DND-41 (cell line): Measurements from ENCODE around the gene ZNF619.

Experiments
- ATAC-seq: fragments of 200-7000 bp; cut with Tn5 transposase; 3 replicates; pipeline ENCODE4 v1.9.1; 2021; ENCODE audit warnings: low read depth; ENCODE audit not compliant: insufficient read depth
- DNase-seq: peaks from one replicate; pipeline ENCODE4 v3.0.0-alpha.2; 2020
- H2AFZ ChIP-seq: 2 replicates; pipeline ENCODE4 v1.6.0; 2012; ENCODE audit warnings: low read depth, low read length
- H3K27ac ChIP-seq: 2 replicates; pipeline ENCODE4 v1.5.1; 2012; ENCODE audit warnings: low read length, inconsistent platforms
- H3K27me3 ChIP-seq: fragments of 200-600 bp; sonication (generic); 2 replicates; pipeline ENCODE4 v1.6.0; 2012; ENCODE audit warnings: low read length, mild to moderate bottlenecking, inconsistent platforms; ENCODE audit not compliant: insufficient read depth, poor library complexity
- H3K36me3 ChIP-seq: 2 replicates; pipeline ENCODE4 v1.5.1; 2012; ENCODE audit warnings: low read length, inconsistent platforms; ENCODE audit not compliant: insufficient read depth
- H3K4me1 ChIP-seq: 2 replicates; pipeline ENCODE4 v1.5.1; 2012; ENCODE audit warnings: mild to moderate bottlenecking, low read length; ENCODE audit not compliant: insufficient read depth
- H3K4me2 ChIP-seq: 2 replicates; pipeline ENCODE4 v1.6.0; 2012; ENCODE audit warnings: mild to moderate bottlenecking, moderate library complexity, low read length, inconsistent platforms; ENCODE audit not compliant: insufficient read depth
- H3K4me3 ChIP-seq, 2 experiments: fragments of 200-600 bp in 1 of 2; shearing (Covaris generic) in 1 of 2; 2 replicates each; pipeline ENCODE4 v1.5.1; 2012 to 2016; ENCODE audit warnings: inconsistent platforms in 2 of 2, low read length in 2 of 2, mild to moderate bottlenecking in 2 of 2, low read depth in 1 of 2, moderate library complexity in 1 of 2
- H3K79me2 ChIP-seq: 2 replicates; pipeline ENCODE4 v1.6.0; 2012; ENCODE audit warnings: low read length, inconsistent platforms; ENCODE audit not compliant: insufficient read depth
- H3K9ac ChIP-seq: 2 replicates; pipeline ENCODE4 v1.6.0; 2012; ENCODE audit warnings: low read depth, mild to moderate bottlenecking, inconsistent platforms, low read length, moderate library complexity
- H3K9me3 ChIP-seq: 2 replicates; pipeline ENCODE4 v1.5.1; 2012; ENCODE audit warnings: low read length, moderate library complexity, mild to moderate bottlenecking, inconsistent platforms; ENCODE audit not compliant: insufficient read depth, severe bottlenecking
- H4K20me1 ChIP-seq: 2 replicates; pipeline ENCODE4 v1.6.0; 2012; ENCODE audit warnings: low read length; ENCODE audit not compliant: insufficient read depth
- CTCF ChIP-seq: IDR thresholded peaks from 2 replicates; pipeline ENCODE4 v1.5.1; 2012; ENCODE audit warnings: borderline replicate concordance, low read length, moderate library complexity, mild to moderate bottlenecking; ENCODE audit not compliant: poor library complexity, severe bottlenecking; ENCODE audit errors: extremely low read depth
- EZH2 ChIP-seq: IDR thresholded peaks from 3 replicates; pipeline ENCODE4 v1.6.1; 2012; ENCODE audit warnings: borderline replicate concordance, low read depth, mild to moderate bottlenecking, moderate library complexity, low read length, inconsistent platforms; ENCODE audit not compliant: severe bottlenecking

The ZNF619 gene

GRCh38 chr3:40463579-40463978 lies 13.3 kb upstream of the ZNF619 start:
- no peaks in the 10 kb centered on the region for H3K9me3 ChIP-seq
- no peak overlapping the region for H3K4me2 ChIP-seq
- no peak for TF ChIP-seq EZH2
- TF ChIP-seq CTCF: no peak
- no peak overlapping the region for H3K4me3 ChIP-seq
- H2AFZ ChIP-seq: no peak overlapping the region
- H3K79me2 ChIP-seq: peaks cover 19% of the 10 kb centered on the region
- no peak for DNase-seq
- H3K36me3 ChIP-seq: peaks cover 68% of the 10 kb centered on the region
- H4K20me1 ChIP-seq: peaks cover 32% of the 10 kb centered on the region; the same call in 1 of the 2 replicates
- peaks cover 15% of the 10 kb centered on the region for H3K4me1 ChIP-seq
- H3K9ac ChIP-seq: no peak overlapping the region
- no peak for ATAC-seq
- no peaks in the 10 kb centered on the region for H3K27me3 ChIP-seq
- no peak overlapping the region for H3K27ac ChIP-seq

- Histone ChIP-seq H3K9ac (no peak overlapping the region), H3K4me1 (peaks cover 6% of the 10 kb centered on the region; the same call in 1 of the 2 replicates), H3K27ac (no peak overlapping the region), H4K20me1 (peaks cover 23% of the 10 kb centered on the region; the same call in 1 of the 2 replicates), H3K36me3 (peaks cover 58% of the 10 kb centered on the region), H2AFZ (no peak overlapping the region), H3K4me3 (no peak overlapping the region), H3K4me2 (no peak overlapping the region), H3K27me3 (no peaks in the 10 kb centered on the region), H3K79me2 (peaks cover 10% of the 10 kb centered on the region), H3K9me3 (no peaks in the 10 kb centered on the region)
- peak; percentile 29 for DNase-seq
- peak; percentile 87 for ATAC-seq
- TF ChIP-seq EZH2 (no peak), CTCF (no peak)
These were observed 12.4 kb upstream of the ZNF619 start for GRCh38 chr3:40464339-40465110.

- TF ChIP-seq CTCF (no peak), EZH2 (no peak)
- H3K9me3 ChIP-seq: no peaks in the 10 kb centered on the region
- H4K20me1 ChIP-seq: peaks cover 19% of the 10 kb centered on the region; the same call in 1 of the 2 replicates
- H3K36me3 ChIP-seq: peaks cover 54% of the 10 kb centered on the region
- H3K4me1 ChIP-seq: peaks cover 2% of the 10 kb centered on the region; the same call in 1 of the 2 replicates
- no peak overlapping the region for H3K4me2 ChIP-seq
- H3K27ac ChIP-seq: no peak overlapping the region
- no peak overlapping the region for H3K9ac ChIP-seq
- DNase-seq: no peak
- no peak overlapping the region for H3K4me3 ChIP-seq
- no peak overlapping the region for H2AFZ ChIP-seq
- H3K27me3 ChIP-seq: no peaks in the 10 kb centered on the region
- ATAC-seq: no peak
- H3K79me2 ChIP-seq: peaks cover 6% of the 10 kb centered on the region; the same call in 1 of the 2 replicates
These were observed 11.9 kb upstream of the ZNF619 start for GRCh38 chr3:40465111-40465407.
